Common myeloid progenitor, CD34-positive (primary cell): ENCODE measurements around the gene SCNM1.

Experiments used
- CTCF ChIA-PET: fragments of 350-600 bp; sonication (Branson Sonifier 250); formaldehyde crosslinking; loops from one replicate; lab custom pipeline; 2021; ENCODE audit warnings: antibody characterized with exemption; lab: Charles Lee
- POLR2A ChIA-PET: fragments of 350-600 bp; sonication (Branson Sonifier 250); formaldehyde crosslinking; loops from one replicate; lab custom pipeline; 2021; ENCODE audit warnings: antibody characterized with exemption; lab: Charles Lee
- DNase-seq, 3 donors: peaks; one replicate each; pipeline versions ENCODE4 v3.0.0 to v3.0.0-alpha.2; 2013
- H3K27ac ChIP-seq, 2 experiments: 1 replicate in 1 of 2; 2 replicates in 1 of 2; pipeline ENCODE4 v1.7.0; 2013; ENCODE audit warnings: inconsistent platforms in 2 of 2, low read length in 2 of 2, mild to moderate bottlenecking in 2 of 2, low read depth in 1 of 2, moderate library complexity in 1 of 2; ENCODE audit not compliant: severe bottlenecking in 2 of 2, insufficient read depth in 1 of 2, poor library complexity in 1 of 2
- H3K27me3 ChIP-seq, 5 experiments: replicated peaks in 2 of 5; 1 replicate in 3 of 5; 2 replicates in 2 of 5; pipeline versions ENCODE4 v1.6.1 to v1.7.0; 2013; ENCODE audit warnings: low read length in 4 of 5, mild to moderate bottlenecking in 2 of 5, moderate library complexity in 2 of 5, inconsistent platforms in 1 of 5; ENCODE audit not compliant: insufficient read depth in 5 of 5, control insufficient read depth in 4 of 5
- H3K36me3 ChIP-seq, 4 experiments: 1 replicate in 2 of 4; 2 replicates in 2 of 4; pipeline versions ENCODE4 v1.6.1 to v1.7.0; 2013; ENCODE audit warnings: low read length in 3 of 4, control low read depth in 1 of 4, mild to moderate bottlenecking in 1 of 4; ENCODE audit not compliant: control insufficient read depth in 4 of 4, insufficient read depth in 4 of 4
- H3K4me1 ChIP-seq, 4 experiments: 1 replicate in 3 of 4; 2 replicates in 1 of 4; pipeline versions ENCODE4 v1.6.1 to v1.7.1; 2013; ENCODE audit warnings: low read length in 3 of 4, mild to moderate bottlenecking in 3 of 4, control low read depth in 1 of 4, inconsistent platforms in 1 of 4, moderate library complexity in 1 of 4; ENCODE audit not compliant: control insufficient read depth in 4 of 4, insufficient read depth in 4 of 4; ENCODE audit errors: control extremely low read depth in 1 of 4
- H3K4me3 ChIP-seq, 7 experiments: 1 replicate in 4 of 7; 2 replicates in 3 of 7; pipeline versions ENCODE4 v1.5.1 to v1.7.0; 2013; ENCODE audit warnings: mild to moderate bottlenecking in 7 of 7, low read length in 6 of 7, moderate library complexity in 6 of 7, inconsistent platforms in 2 of 7, low read depth in 2 of 7, control low read depth in 1 of 7; ENCODE audit not compliant: insufficient read depth in 4 of 7, control insufficient read depth in 1 of 7; ENCODE audit errors: extremely low read depth in 1 of 7
- H3K9me3 ChIP-seq, 5 experiments: 1 replicate in 4 of 5; 2 replicates in 1 of 5; pipeline versions ENCODE4 v1.6.1 to v1.7.1; 2013; ENCODE audit warnings: low read length in 4 of 5, mild to moderate bottlenecking in 2 of 5, inconsistent platforms in 1 of 5, low read depth in 1 of 5, moderate library complexity in 1 of 5; ENCODE audit not compliant: control insufficient read depth in 4 of 5, insufficient read depth in 2 of 5; ENCODE audit errors: control extremely low read depth in 1 of 5
- WGBS: methylation state at CpG from one replicate; pipeline ENCODE4 v1.1.5; 2013; ENCODE audit not compliant: insufficient coverage; 5-methylcytosine and 5-hydroxymethylcytosine counted together

SCNM1 gene

GRCh38 chr1:151132335-151133017 is 33.5 kb upstream of the SCNM1 start:
- peaks cover 0 to 4% (median 0%) of the 10 kb centered on the region in 5 experiments for H3K27me3 ChIP-seq
- H3K9me3 ChIP-seq = no peaks in the 10 kb centered on the region
- peaks cover 0 to 9% (median 5%) of the 10 kb centered on the region in 4 experiments for H3K4me1 ChIP-seq
- DNase-seq = no peak
- WGBS = 97% methylated on average over 66 of the region's 74 CpGs
- ChIA-PET CTCF (interaction anchor here (0.6 to 5.1 kb wide), 4 partner anchors 10 to 110 kb away, joined by 3 to 26 read pairs (median 8); partner anchors contain the start of gene TNFAIP8L2), POLR2A (interaction anchor here (0.9 kb wide), 1 partner anchor 11 kb away, joined by 4 read pairs; no protein-coding TSS in a partner anchor)
- H3K36me3 ChIP-seq = peaks cover 0 to 16% (median 5%) of the 10 kb centered on the region in 4 experiments
- no peak overlapping the region for H3K27ac ChIP-seq
- H3K4me3 ChIP-seq = no peak overlapping the region

- ChIA-PET POLR2A (interaction anchor here (0.9 kb wide), 1 partner anchor 11 kb away, joined by 4 read pairs; no protein-coding TSS in a partner anchor), CTCF (interaction anchor here (0.6 to 1.2 kb wide), 3 partner anchors 11 to 111 kb away, joined by 3 to 4 read pairs (median 3); no protein-coding TSS in a partner anchor)
- Histone ChIP-seq H3K9me3 (no peaks in the 10 kb centered on the region), H3K4me1 (peaks cover 0 to 9% (median 5%) of the 10 kb centered on the region in 4 experiments), H3K36me3 (peaks cover 0 to 16% (median 7%) of the 10 kb centered on the region in 4 experiments), H3K4me3 (no peak overlapping the region), H3K27me3 (peaks cover 0 to 4% (median 0%) of the 10 kb centered on the region in 5 experiments), H3K27ac (no peak overlapping the region)
- DNase-seq = no peak
- WGBS = 92% methylated on average over 45 of the region's 65 CpGs
Observed at GRCh38 chr1:151133018-151133806, 32.7 kb upstream of the SCNM1 start.

- ChIA-PET CTCF (interaction anchor here (1.1 to 5.1 kb wide), 4 partner anchors 9 to 38 kb away, joined by 3 to 33 read pairs (median 4); partner anchors contain the start of gene TNFAIP8L2), POLR2A (interaction anchor here (0.6 to 0.8 kb wide), 2 partner anchors 16 to 95 kb away, joined by 5 read pairs; no protein-coding TSS in a partner anchor)
- peaks cover 0 to 18% (median 7%) of the 10 kb centered on the region in 4 experiments for H3K36me3 ChIP-seq
- H3K27me3 ChIP-seq = peaks cover 0 to 6% (median 0%) of the 10 kb centered on the region in 5 experiments
- no peak overlapping the region for H3K27ac ChIP-seq
- peaks cover 0 to 9% (median 5%) of the 10 kb centered on the region in 4 experiments for H3K4me1 ChIP-seq
- no peak overlapping the region for H3K4me3 ChIP-seq
- no peaks in the 10 kb centered on the region for H3K9me3 ChIP-seq
- no peak for DNase-seq
- no CpG with 5 or more reads among the region's 3 CpGs for WGBS
Observed at GRCh38 chr1:151134396-151134795, 31.5 kb upstream of the SCNM1 start.

GRCh38 chr1:151134991-151135390 is 31.0 kb upstream of the SCNM1 start:
- no peak for DNase-seq
- H3K27ac ChIP-seq = no peak overlapping the region
- WGBS = over 99% methylated on average over 7 of the region's 7 CpGs
- CTCF ChIA-PET = interaction anchor here (0.7 to 5.1 kb wide), 7 partner anchors 9 to 44 kb away, joined by 3 to 33 read pairs (median 3); partner anchors contain the start of gene TNFAIP8L2
- no peak overlapping the region for H3K4me3 ChIP-seq
- H3K9me3 ChIP-seq = no peaks in the 10 kb centered on the region
- peaks cover 0 to 6% (median 0%) of the 10 kb centered on the region in 5 experiments for H3K27me3 ChIP-seq
- POLR2A ChIA-PET = interaction anchor here (0.6 to 1.6 kb wide), 3 partner anchors 17 to 96 kb away, joined by 3 to 5 read pairs (median 5); partner anchors contain the start of gene TNFAIP8L2
- H3K36me3 ChIP-seq = peaks cover 0 to 24% (median 7%) of the 10 kb centered on the region in 4 experiments
- H3K4me1 ChIP-seq = peaks cover 0 to 9% (median 5%) of the 10 kb centered on the region in 4 experiments

GRCh38 chr1:151135433-151136385 is 30.2 kb upstream of the SCNM1 start:
- CTCF ChIA-PET = interaction anchor here (0.7 to 5.1 kb wide), 7 partner anchors 8 to 114 kb away, joined by 3 to 33 read pairs (median 3); partner anchors contain the start of gene TNFAIP8L2
- WGBS = 99% methylated on average over 8 of the region's 12 CpGs
- Histone ChIP-seq H3K27ac (no peak overlapping the region), H3K9me3 (no peaks in the 10 kb centered on the region), H3K36me3 (peaks cover 0 to 25% (median 7%) of the 10 kb centered on the region in 4 experiments), H3K4me1 (peaks cover 0 to 7% (median 5%) of the 10 kb centered on the region in 4 experiments), H3K4me3 (no peak overlapping the region), H3K27me3 (peaks cover 0 to 6% (median 0%) of the 10 kb centered on the region in 5 experiments)
- POLR2A ChIA-PET = interaction anchor here (1.6 kb wide), 1 partner anchor 21 kb away, joined by 3 read pairs; the partner anchor contains the start of gene TNFAIP8L2
- no peak for DNase-seq

- H3K4me3 ChIP-seq = no peak overlapping the region
- no peak overlapping the region for H3K27ac ChIP-seq
- 100% methylated on average over 1 of the region's 7 CpGs for whole genome bisulfite sequencing
- H3K36me3 ChIP-seq = peaks cover 0 to 28% (median 7%) of the 10 kb centered on the region in 4 experiments
- H3K4me1 ChIP-seq = no peaks in the 10 kb centered on the region
- ChIA-PET CTCF (interaction anchor here (5.1 kb wide), 1 partner anchor 19 kb away, joined by 33 read pairs; the partner anchor contains the start of gene TNFAIP8L2), POLR2A (no interaction called here)
- H3K27me3 ChIP-seq = peaks cover 0 to 2% (median 0%) of the 10 kb centered on the region in 5 experiments
- DNase-seq = no peak
- no peaks in the 10 kb centered on the region for H3K9me3 ChIP-seq
Observed at GRCh38 chr1:151137789-151138188, 28.2 kb upstream of the SCNM1 start.
